DMS53 treated with DMSO at 0.1 percent for 48 hours (cell line): ENCODE data around the gene SH3BP4.

Experiments
- DNase-seq: peaks from one replicate; lab custom pipeline; 2025; ENCODE audit not compliant: unreplicated experiment; lab: John Stamatoyannopoulos, UW

SH3BP4 gene, protein sequence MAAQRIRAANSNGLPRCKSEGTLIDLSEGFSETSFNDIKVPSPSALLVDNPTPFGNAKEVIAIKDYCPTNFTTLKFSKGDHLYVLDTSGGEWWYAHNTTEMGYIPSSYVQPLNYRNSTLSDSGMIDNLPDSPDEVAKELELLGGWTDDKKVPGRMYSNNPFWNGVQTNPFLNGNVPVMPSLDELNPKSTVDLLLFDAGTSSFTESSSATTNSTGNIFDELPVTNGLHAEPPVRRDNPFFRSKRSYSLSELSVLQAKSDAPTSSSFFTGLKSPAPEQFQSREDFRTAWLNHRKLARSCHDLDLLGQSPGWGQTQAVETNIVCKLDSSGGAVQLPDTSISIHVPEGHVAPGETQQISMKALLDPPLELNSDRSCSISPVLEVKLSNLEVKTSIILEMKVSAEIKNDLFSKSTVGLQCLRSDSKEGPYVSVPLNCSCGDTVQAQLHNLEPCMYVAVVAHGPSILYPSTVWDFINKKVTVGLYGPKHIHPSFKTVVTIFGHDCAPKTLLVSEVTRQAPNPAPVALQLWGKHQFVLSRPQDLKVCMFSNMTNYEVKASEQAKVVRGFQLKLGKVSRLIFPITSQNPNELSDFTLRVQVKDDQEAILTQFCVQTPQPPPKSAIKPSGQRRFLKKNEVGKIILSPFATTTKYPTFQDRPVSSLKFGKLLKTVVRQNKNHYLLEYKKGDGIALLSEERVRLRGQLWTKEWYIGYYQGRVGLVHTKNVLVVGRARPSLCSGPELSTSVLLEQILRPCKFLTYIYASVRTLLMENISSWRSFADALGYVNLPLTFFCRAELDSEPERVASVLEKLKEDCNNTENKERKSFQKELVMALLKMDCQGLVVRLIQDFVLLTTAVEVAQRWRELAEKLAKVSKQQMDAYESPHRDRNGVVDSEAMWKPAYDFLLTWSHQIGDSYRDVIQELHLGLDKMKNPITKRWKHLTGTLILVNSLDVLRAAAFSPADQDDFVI

DNA sequence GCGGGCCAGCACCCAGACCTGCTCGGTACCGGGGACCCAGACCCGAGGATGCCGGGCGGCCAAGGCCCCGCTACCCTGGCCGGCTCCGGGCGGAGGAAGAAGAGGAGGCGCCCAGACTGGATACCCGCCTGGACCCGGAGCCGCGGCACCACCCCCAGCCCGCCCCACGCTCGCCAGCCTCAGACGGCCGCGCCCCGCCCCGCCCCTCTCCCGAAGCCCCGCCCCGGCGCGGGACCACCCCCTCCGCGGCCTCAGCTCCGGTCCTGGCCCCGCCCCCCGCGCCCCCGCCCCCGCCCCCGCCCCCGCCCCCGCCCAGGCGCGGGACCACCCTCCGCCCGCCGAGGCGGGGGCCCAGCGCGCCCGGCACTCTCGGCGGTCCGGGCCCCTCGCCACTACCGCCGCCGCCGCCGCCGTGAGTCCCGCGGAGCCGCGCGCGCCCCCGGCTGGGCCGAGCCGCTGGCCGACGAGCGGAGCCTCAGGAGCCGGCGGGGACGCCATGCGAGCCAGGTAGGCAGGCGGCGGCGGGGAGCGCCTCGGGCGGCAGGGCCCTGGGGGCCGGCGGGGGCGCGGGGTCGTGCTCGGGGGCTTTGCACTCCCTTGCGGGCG is at the start of gene SH3BP4:
Gene SH3BP4 (plus strand): TSS at position 354 of the 606 bp plus-strand sequence. CDS start 82,986 bp downstream, outside the sequence.
- peak; percentile 20 for DNase-seq

DNA sequence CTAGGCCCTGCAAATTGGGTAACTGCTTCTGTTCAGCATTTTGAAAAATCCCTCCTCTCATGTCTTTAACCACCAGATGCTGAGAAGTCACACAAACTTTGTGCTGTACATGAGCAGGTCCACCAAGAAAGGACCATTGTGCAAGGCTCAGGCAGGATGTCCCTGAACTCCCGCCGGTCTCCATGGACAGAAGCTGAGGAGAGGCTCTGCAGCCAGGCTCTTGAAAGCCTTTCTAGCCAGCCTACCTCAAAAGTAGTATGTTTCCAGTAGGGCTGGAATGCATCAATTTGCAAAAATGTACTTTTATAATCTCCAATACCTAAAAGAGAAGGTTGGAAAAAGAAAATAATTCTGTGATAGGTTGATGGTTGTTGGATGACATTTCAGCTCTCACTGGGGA is 47.0 kb upstream of the SH3BP4 start:
- DNase-seq, result no peak

DNA sequence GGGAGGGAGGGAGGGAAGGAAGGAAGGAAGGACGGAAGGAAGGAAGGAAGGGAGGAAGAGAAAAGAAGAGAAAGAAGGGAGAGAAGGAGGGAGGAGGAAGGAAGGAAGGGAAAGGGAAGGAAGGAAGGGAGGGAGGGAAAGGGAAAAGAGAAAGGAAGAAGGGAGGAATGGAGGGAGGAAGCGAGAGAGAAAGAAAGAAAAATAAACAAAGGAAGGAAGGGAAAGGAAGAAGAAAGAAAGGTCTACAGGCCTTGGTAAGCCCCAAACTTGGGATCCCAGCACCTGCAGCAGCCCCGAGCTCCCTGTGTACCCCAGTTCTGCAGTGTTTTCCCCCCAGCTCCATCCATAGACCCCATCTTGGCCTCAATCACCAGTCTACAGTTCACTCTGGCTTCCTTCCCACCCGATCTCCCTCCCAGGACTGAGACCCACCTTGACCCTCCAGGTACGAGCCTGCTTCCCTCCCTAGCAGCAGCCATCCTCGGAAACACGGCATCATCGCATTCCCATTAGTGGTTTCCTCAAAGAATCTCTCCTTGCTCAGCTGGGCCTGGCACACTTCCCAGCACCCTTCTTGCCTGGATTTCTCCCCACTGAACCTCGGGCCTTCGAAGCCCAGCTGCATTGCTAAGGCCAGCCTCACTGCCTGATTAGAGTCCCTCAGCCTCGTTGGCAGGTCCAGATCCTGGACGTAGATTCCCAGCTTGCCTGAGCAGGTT is 46.1 kb upstream of the SH3BP4 start:
- no peak for DNase-seq

DNA sequence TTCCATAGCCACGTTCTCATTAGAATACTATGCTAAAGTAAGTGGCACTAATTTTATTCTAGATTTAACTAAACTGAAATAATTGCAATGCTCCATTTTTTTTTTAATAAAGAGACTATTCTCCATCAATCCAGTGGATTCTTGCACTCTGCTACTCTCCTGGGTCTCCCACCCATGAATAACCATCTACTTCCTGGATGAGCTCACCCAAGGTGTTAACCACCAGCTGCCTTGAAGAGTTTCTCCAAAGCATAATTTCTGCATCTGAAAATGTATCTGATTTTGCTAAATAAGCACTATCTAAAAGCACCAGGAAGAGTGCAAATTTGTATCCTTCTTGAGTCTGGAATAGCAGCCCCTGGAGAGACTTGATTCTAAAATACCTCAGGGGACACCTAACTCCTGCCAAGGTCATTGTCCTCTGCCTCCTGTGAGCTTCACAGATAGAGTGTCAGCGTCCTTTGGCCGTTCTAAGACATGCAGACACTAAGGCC is 41.6 kb upstream of the SH3BP4 start:
- peak; percentile 17 for DNase-seq

DNA sequence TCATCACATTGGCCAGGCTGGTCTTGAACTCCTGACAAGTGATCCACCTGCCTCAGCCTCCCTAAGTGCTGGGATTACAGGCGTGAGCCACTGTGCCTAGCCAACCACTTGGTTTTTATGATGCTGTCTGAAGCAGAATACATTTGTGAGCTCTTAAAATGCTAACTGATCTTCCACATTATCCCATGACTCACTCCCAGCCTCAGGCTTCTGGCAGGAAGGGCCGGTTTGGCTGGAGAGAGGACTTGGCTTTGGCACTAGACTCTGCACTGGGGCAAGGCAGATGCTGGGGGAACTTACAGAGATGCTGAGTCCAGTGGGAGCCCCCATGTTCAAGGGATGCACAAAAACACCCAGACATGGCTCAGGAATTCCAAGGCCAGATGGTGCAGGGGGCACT is 40.5 kb upstream of the SH3BP4 start:
- DNase-seq, result no peak

DNA sequence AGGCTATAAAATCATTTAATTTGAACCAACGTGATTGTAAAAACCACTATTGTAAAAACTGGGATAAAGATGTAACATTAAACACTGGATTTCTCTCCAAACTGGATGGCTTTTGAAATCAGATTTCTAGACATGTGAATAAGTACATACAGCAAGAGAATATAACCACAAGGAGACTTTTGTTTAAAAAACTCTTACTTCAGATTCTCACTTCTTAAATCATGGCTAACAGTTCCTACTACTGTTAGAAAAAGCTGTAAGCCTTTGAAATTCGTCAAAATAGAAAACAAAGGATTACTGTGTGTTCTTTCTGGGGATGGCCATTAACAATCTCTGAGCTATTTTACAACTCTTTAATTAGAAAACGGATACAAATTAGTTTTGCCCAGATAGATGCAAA is 39.4 kb upstream of the SH3BP4 start:
- DNase-seq, result no peak

DNA sequence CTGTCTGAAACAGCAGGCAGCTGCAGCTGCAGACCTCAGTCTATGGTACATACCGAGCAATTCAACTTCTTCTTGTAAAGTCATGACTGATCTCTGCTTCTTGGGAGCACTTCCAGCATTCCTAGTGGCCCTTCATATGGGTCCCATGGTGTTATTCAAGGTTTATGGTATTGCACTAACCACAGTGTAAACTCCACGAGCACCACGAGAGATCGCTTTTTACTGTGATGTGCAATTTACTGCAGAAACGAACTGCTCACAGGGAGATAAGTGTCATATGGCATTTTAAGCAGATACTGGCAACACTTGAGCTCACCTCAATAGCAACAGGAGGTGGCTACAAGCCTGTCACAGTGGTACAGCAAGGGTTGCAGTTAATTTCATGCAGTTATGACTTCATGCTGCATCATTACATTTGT is 38.6 kb upstream of the SH3BP4 start:
- no peak for DNase-seq

DNA sequence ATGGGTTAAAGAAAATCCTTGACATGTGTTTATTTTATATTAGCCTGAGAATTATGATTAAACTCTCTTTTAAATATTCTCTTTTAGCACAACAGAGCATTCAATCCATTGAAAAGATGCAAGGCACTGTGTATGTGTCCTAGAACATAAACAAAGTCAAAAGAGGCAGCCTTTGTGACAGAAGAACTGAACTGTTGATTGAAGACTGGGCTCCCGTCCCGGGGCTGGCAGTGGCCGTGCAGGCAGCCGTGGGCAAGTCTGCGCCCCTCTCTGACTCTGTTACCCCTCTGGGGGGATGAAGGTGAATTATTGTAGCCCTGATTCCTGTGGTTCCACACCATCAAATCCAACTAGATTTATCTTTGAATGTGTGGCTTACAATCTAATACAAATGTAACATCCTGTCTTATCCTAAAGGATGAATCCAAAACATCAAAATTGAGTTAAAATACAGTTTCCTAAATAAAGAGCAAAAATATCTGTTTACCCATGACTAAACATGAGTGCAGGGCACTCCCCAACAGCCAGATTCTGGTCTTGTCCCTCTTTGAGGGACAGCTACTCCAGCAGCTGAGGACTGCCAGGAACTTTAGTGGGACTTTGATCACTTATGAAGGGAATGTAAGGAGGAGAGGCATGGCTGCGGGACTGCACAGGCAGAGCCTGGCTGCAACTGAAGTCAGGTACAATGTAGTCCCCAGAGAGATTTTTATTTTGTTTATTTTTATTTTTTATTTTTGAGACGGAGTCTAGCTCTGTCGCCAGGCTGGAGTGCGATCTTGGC is 37.3 kb upstream of the SH3BP4 start:
- DNase-seq, result no peak

DNA sequence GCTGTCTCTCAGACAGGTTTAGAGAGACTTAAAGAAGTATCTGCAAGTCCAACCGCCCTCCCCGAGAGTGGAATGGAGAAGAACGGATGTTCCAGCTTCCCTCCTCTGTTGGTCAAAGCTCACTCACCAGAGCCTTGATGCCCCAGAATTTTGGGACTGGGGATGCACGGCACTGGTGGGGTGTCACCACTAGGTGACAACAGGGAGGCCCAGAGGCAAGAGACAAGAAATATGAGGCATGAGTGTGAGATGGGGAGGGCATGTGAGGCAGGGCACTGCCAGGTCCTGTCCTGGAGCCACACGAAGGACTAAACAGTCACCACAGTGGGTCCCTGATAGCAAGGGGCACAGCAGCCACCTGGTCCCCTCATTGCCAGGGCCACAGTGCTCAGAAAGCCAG is 35.1 kb upstream of the SH3BP4 start:
- DNase-seq, result no peak

DNA sequence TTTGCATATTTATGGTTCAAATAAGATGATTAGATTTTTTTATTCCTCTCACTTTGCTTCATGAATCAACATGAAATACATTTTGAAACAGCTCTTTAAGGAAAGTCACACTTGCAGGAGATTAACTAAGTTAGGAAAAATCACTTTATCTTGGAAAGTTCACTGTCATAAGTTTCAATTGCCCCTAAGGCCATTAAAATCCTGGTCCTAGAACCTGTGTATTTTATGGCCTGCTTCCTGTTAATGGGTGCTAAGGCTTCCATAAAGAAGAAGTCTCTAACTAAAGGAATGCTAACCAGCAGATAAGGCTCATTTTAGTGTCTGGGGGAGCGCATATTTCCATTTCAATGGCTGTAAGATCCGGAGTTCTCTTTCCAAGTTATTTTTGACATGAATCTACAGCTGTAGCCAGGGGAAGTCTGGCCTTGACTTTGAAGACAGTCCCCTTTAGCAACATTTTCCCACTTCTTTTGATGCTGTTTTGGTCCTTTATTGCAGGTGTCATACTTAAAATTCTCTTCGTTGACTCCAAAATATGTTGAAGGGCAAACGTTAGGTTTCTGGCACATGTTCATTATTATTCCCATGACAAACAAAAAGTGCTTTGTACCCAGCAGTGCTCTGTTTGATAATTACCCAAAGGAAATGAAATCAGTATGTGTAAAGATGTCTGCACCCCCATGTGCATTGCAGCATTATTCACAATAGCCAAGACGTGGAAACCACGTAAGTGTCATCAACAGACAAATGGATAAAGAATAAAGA is 34.4 kb upstream of the SH3BP4 start:
- DNase-seq, result no peak

DNA sequence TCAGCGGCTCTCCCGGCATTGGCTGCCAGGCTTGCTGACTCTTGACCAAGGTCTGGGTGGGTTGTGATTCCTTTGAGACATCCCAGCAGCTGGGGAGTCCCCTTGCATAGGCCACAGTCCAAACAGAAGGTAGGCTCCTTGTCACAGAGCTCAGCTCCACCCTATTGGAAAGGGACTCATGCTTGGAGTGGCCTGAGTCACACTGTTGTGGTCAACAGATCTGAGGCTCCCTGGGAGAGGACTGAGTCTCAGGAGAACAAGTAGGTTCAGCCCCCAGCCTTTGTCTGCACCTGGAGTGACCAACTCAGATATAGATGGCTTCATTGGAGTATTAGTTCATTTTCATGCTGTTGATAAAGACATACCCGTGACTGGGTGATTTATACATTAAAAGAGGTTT is 32.1 kb upstream of the SH3BP4 start:
- DNase-seq, result no peak

DNA sequence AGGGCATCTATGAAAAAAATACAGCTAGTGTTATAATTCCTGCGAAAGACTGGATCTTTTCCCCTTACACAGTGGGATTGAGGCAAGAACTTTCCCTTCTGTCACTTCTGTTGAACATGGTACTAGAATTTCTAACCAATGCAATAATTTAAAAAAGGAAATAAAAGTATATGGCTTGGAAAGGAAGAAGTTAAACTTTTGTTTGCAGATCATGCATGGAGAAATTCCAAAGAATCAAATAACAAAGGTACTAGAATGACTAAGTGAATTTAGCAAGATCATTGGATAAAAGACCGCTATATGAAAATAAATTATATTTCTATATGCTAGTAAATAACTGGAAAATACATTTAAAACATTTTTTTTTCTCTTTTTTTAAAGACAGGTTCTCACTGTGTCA is 31.0 kb upstream of the SH3BP4 start:
- no peak for DNase-seq

DNA sequence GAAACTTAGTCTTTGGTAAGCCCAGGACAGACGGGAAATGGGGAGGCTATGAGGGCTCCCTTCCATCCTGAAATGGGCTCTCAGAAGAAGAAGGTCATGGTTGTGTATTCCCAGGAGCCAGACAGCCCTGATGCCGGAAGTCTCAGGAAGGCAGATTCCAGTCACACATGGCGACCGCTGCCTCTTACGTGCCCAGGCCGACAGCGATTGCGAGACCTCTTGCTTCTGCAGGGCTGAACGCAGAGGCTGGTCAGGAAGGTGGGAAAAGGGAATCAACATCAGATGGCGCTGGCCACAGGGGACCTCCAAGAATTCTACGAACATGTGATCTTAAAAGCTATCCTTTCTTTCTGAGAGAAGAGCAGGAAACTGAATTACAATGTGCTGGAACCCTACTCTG is 22.8 kb upstream of the SH3BP4 start:
- DNase-seq, result no peak

DNA sequence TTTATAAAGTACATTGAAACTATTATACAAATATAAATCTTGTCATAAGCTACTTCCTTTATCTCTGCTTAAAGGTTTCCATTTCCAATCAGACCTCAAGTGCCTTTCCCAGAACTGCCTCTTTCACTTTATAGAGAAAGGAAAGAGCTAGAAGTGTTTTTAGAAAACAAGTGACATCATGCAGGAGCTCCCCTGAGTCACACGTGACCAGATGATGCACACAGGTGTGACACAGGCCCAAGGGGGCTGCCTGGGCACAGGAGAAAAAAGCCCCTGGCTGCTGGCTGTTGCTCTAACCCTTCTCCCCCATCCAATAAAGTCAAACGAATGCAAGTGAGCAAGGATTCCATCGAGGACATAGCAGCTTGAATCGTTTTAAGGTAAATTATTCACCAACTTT is 21.4 kb upstream of the SH3BP4 start:
- no peak for DNase-seq

DNA sequence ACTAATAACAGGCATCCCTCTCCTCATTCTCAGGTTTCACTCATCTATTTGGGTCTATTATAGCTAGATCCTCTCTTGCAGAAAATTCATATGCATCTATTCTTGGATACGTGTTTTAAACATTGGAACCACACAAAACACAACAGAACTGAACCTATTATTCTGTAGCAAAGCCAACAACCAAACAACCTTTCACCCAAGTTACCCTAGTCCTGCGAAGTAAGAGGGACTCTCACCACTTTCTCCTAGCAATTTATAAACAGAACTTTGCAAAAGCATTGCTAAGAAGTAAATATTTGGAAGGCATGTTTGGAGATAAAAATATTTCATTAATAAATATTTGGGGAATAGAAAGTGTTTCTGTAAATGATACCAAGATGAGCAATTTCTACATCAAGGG is 20.4 kb upstream of the SH3BP4 start:
- DNase-seq, result no peak

DNA sequence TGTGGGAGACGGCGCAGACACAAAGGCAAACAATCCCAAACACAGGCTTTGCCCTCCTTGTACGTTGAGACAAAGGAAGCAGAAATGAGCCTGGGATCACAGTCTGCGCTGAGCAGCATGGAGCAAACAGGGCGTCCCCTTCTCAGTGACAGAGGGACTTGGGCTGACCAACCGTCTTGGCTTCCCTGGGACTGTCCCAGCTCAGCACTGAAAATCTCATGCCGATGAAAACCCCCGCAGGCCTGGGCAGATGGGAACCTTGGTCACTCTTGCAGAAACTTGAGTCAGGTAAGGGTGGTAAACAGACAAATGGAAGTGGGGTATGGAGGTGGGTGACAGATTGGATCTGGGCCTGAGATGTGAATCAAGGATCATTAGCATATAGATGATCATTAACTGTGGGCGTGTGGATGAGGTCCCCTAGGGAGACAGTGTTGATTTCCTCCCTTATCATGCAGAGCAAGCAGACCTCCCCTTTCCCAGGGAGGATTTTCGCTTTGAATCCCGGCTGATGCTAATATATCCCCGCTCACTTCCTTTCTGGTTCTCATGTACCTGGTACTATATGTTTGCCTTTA is 19.1 kb upstream of the SH3BP4 start:
- DNase-seq, result no peak

DNA sequence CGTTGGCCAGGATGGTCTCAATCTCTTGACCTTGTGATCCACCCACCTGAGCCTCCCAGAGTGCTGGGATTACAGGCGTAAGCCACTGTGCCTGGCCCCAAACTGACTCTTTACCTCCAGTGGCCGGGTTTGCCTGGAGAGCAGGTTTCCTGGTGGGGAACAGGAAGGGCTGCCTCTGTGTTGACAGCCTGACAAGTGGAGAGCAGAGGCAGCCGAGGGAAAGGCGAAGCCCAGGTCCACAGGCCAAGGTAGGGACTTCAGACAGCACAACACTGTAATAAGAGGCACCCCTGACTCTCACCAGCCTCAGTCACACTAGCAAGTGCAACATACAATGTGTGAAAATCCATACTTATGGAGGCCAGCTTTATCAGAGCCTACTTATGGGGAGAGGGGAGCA is 16.5 kb upstream of the SH3BP4 start:
- DNase-seq, result no peak

DNA sequence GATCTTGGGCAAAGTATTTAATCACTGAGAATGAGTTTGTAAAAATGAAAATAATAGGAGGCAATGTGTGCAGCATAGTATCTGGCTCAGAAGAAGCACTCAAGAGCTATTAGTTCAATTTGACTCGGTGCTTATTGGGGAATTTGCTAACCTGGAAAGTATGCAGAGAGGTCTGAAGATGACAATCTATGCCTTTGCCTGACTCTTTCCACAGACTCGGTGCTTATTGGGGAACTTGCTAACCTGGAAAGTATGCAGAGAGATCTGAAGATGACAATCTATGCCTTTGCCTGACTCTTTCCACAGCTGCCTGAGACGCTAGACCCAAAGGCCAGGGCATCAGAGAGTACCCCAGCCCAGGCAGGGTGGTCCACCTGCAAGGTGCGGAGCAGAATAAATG is 12.2 kb upstream of the SH3BP4 start:
- no peak for DNase-seq

DNA sequence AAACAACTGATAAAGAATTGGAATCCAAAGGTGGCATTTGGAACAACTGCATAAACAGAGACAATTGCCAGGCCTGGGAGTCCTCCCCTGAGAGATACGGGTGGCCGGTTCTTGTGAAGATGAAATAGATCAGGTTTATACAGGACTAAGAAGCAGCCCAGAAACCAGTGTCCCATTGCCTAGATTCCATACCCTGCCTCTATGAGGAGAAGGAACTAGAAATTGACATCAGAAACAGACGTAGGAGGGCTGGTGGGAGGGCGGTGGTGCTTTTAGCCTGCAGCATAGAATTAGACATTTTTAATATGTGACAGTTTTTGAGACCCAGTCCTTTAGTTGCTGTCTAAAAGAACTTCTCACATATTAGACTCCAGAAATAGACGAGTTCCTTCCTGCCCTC is 11.8 kb upstream of the SH3BP4 start:
- DNase-seq, result no peak
